Breast epithelium (tissue), 4 donors: Measurements from ENCODE around the gene AOX1. TPM values are rescaled to one million over a fixed set of nuclear protein-coding genes. Genes with fewer than 3 reads are reported as not detected.
"Not testable (repeated sequence)": the region's sequence is repeated elsewhere in the genome, so short reads cannot be mapped to it uniquely, and the experiment has no call there.

Experiments
- DNase-seq, 2 donors: peaks; one replicate each; pipeline ENCODE4 v3.0.0-alpha.2; 2019; ENCODE audit warnings: low spot score in 2 of 2
- H3K27ac ChIP-seq, 2 donors: fragments of 200-600 bp; sonication (generic) in 1 of 2; one replicate each; pipeline ENCODE4 v1.5.1; 2016 to 2019; ENCODE audit warnings: mild to moderate bottlenecking in 1 of 2
- H3K27me3 ChIP-seq, 2 donors: fragments of 200-600 bp; sonication (generic) in 1 of 2; one replicate each; pipeline versions ENCODE4 v1.5.1 to v1.6.0; 2017 to 2019; ENCODE audit warnings: control low read depth in 1 of 2, mild to moderate bottlenecking in 1 of 2
- H3K36me3 ChIP-seq: fragments of 200-600 bp; one replicate; pipeline ENCODE4 v1.5.1; 2019
- H3K4me1 ChIP-seq, 2 donors: fragments of 200-600 bp; sonication (generic); one replicate each; pipeline ENCODE4 v1.5.1; 2016 to 2019; ENCODE audit warnings: control low read depth in 1 of 2
- H3K4me3 ChIP-seq, 3 donors: fragments of 200-600 bp; sonication (generic); 1 replicate in 2 of 3; 2 replicates in 1 of 3; pipeline ENCODE4 v1.5.1; 2016 to 2019; ENCODE audit warnings: mild to moderate bottlenecking in 3 of 3, moderate library complexity in 2 of 3
- H3K9me3 ChIP-seq, 2 donors: fragments of 200-600 bp; sonication (generic) in 1 of 2; one replicate each; pipeline ENCODE4 v1.5.1; 2016 to 2019; ENCODE audit warnings: control low read depth in 1 of 2
- POLR2A ChIP-seq: fragments of 450-650 bp; IDR thresholded peaks from one replicate; pipeline ENCODE4 v1.6.1; 2016; ENCODE audit warnings: antibody characterized with exemption, mild to moderate bottlenecking, moderate library complexity
- POLR2AphosphoS5 ChIP-seq, 3 donors: sonication (generic); formaldehyde crosslinking; IDR thresholded peaks; one replicate each; pipeline ENCODE4 v1.6.1; 2017; ENCODE audit warnings: antibody characterized with exemption in 3 of 3
- intact Hi-C: fragments of 100-400 bp; cut with DNase I; formaldehyde crosslinking; loops from one replicate; pipeline ENCODE4 v1.15.1; 2023; ENCODE audit warnings: low total_unique reads
- total RNA-seq, 3 donors: library from RNA; depleted of rRNA; stranded (reverse); fragments of >200 nt; gene quantifications; one replicate each; pipeline ENCODE4 v1.1.0, GENCODE V29; 2016
- TF ChIP-seq, protein P1 (sequence below), 3 donors: fragments of 450-650 bp; IDR thresholded peaks; one replicate each; pipeline ENCODE4 v1.5.1; 2016 to 2017; ENCODE audit warnings: antibody characterized with exemption in 3 of 3, mild to moderate bottlenecking in 3 of 3, moderate library complexity in 3 of 3

The AOX1 gene
- total RNA-seq, 3 donors from 2014 or later: 100.0 to 611 (median 111) TPM

DNA sequence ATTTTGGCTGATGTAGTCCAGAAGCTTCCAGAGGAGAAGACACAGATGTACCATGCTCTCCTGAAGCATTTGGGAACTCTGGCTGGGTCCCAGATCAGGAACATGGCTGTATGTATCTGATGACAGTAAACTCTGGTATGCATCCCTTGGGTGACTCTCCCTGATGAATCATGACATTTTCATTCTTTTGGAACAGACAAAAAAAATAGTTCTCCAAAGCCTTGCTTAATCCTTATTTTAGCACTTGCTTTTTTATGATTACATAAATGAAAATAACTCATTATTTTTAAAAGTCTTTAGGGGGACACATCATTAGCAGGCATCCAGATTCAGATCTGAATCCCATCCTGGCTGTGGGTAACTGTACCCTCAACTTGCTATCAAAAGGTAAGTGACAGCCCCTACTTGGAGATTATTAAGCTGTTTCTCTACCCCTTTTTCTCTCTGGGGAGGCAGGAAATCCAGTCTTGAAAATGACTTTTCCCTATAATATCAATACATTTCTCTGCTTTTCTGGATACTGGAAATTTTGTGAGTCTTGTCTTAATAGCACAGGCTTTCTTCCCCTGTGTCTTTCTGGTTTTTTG is 23.3 kb downstream of the AOX1 start:
- Histone ChIP-seq H3K9me3 (no peaks in the 10 kb centered on the region), H3K4me1 (no peaks in the 10 kb centered on the region), H3K36me3 (no peaks in the 10 kb centered on the region), H3K4me3 (no peak overlapping the region), H3K27ac (no peak overlapping the region), H3K27me3 (no peaks in the 10 kb centered on the region)
- DNase-seq: no peak
- intact Hi-C loops: no loop called here
- TF ChIP-seq POLR2A: no peak
- no peak for TF ChIP-seq POLR2AphosphoS5 (IDR thresholded peaks at IDR 0.05)
- TF ChIP-seq, protein P1, sequence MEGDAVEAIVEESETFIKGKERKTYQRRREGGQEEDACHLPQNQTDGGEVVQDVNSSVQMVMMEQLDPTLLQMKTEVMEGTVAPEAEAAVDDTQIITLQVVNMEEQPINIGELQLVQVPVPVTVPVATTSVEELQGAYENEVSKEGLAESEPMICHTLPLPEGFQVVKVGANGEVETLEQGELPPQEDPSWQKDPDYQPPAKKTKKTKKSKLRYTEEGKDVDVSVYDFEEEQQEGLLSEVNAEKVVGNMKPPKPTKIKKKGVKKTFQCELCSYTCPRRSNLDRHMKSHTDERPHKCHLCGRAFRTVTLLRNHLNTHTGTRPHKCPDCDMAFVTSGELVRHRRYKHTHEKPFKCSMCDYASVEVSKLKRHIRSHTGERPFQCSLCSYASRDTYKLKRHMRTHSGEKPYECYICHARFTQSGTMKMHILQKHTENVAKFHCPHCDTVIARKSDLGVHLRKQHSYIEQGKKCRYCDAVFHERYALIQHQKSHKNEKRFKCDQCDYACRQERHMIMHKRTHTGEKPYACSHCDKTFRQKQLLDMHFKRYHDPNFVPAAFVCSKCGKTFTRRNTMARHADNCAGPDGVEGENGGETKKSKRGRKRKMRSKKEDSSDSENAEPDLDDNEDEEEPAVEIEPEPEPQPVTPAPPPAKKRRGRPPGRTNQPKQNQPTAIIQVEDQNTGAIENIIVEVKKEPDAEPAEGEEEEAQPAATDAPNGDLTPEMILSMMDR (IDR thresholded peaks at IDR 0.05): no peak

DNA sequence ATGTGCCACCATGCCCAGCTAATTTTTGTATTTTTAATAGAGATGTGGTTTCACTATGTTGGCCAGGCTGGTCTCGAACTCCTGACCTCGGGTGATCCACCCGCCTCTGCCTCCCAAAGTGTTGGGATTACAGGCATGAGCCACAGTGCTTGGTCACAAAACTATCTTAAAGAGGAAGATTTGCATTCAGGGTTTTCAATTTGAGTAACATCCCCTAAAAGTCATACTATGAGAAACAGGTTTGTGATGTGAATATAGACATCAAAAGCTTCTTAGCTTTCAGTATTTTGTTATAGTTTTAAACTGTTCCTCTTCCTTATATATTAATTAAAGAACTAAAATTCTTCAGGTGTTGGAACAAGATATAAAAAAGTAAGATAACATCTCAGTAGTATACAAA is 24.4 kb downstream of the AOX1 start:
- intact Hi-C loops, H3K4me3 ChIP-seq, H3K27me3 ChIP-seq, H3K9me3 ChIP-seq, H3K4me1 ChIP-seq, DNase-seq, H3K27ac ChIP-seq, H3K36me3 ChIP-seq: not testable (repeated sequence)

DNA sequence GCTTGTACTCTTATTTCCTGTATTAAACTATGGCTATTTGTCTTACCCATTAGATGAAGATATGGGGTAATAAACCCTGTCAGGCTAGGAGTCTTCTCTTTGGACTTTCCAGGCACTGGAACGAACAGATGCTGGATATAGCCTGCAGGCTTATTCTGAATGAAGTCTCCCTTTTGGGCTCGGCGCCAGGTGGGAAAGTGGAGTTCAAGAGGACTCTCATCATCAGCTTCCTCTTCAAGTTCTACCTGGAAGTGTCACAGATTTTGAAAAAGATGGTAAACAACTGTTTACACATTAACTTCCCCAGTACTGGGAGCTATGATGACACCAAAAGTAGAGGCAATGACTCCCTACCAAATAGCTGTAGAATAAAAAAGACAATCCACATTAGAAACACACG is 27.9 kb downstream of the AOX1 start:
- no peak overlapping the region for H3K4me3 ChIP-seq
- no peaks in the 10 kb centered on the region for H3K27me3 ChIP-seq
- DNase-seq: no peak
- intact Hi-C loops: no loop called here
- TF ChIP-seq POLR2AphosphoS5 (IDR thresholded peaks at IDR 0.05) (no peak), POLR2A (no peak)
- TF ChIP-seq, protein P1 (IDR thresholded peaks at IDR 0.05): no peak
- H3K9me3 ChIP-seq: no peaks in the 10 kb centered on the region
- H3K4me1 ChIP-seq: no peaks in the 10 kb centered on the region
- no peak overlapping the region for H3K27ac ChIP-seq
- no peaks in the 10 kb centered on the region for H3K36me3 ChIP-seq

DNA sequence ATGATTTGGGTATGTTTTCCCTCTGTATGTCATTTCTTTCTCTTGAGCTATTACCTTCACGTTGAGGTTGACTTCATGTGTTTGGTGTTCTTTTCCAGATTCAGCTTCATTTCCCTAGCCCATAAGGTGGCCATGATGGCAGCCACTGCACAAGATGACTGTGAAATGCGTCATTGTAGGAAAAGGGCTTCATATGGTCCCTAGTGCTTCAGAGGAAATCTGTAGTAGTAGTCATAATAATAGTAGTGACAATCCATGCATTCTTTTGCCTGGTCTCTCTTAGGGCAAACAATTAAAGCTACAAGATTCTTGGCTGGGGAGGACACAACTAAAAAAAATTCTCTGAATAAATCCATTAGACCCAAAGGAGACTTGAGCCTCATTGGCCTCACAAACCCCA is 28.4 kb downstream of the AOX1 start:
- TF ChIP-seq POLR2A (no peak), POLR2AphosphoS5 (IDR thresholded peaks at IDR 0.05) (no peak)
- TF ChIP-seq, protein P1 (IDR thresholded peaks at IDR 0.05): no peak
- Histone ChIP-seq H3K27ac (no peak overlapping the region), H3K4me1 (no peaks in the 10 kb centered on the region), H3K36me3 (no peaks in the 10 kb centered on the region), H3K27me3 (no peaks in the 10 kb centered on the region), H3K9me3 (no peaks in the 10 kb centered on the region), H3K4me3 (no peak overlapping the region)
- intact Hi-C loops: no loop called here
- no peak for DNase-seq

DNA sequence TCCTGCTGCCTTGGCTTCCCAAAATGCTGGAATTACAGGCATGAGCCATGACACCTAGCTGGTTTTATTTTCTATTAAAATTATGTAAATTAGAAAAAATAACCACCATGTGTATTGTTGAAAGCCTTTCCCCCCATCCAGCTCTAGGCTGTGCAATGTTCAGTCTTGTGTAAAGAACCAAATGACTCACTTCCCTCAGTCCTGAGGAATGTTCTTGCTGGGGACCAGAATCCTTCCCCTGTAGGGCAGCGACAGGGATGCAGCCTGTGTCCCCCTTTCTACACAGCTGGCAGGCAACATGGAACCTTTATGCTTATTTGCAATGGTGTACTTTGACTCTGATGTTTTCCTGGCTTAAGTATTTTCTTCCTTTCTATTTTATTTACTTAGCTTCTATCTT is 29.4 kb downstream of the AOX1 start:
- DNase-seq: no peak
- no peaks in the 10 kb centered on the region for H3K9me3 ChIP-seq
- TF ChIP-seq, protein P1 (IDR thresholded peaks at IDR 0.05): no peak
- TF ChIP-seq POLR2A: no peak
- TF ChIP-seq POLR2AphosphoS5 (IDR thresholded peaks at IDR 0.05): no peak
- H3K4me1 ChIP-seq: no peaks in the 10 kb centered on the region
- no peaks in the 10 kb centered on the region for H3K27me3 ChIP-seq
- H3K36me3 ChIP-seq: no peaks in the 10 kb centered on the region
- H3K27ac ChIP-seq: no peak overlapping the region
- H3K4me3 ChIP-seq: no peak overlapping the region
- intact Hi-C loops: no loop called here

DNA sequence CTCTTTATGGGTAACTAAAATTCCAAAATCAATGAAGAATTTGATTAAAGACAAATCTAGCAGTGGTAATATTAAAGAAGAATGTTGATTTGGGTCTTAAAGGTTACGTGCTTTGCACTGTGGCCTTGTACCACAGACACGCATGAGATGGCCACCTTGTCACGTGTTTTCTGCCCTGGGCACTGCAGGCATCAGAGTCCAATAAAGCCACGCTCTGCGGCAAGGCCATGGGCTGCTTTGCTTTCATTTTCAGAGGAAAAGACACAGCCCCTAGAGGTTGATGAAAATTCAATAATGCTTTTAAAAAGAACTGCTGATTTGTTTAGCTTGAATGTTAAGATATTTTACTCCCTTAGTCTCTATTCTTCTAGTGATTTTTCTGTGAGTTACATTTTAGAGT is 30.4 kb downstream of the AOX1 start:
- DNase-seq: no peak
- H3K4me3 ChIP-seq: peak overlapping the region in 1 of 3 donors; percentile 6
- H3K27me3 ChIP-seq: no peaks in the 10 kb centered on the region
- H3K9me3 ChIP-seq: no peaks in the 10 kb centered on the region
- H3K27ac ChIP-seq: peak overlapping the region in 1 of 2 donors; percentile 28
- H3K4me1 ChIP-seq: no peaks in the 10 kb centered on the region
- intact Hi-C loops: no loop called here
- TF ChIP-seq POLR2A: no peak
- TF ChIP-seq POLR2AphosphoS5 (IDR thresholded peaks at IDR 0.05): no peak
- TF ChIP-seq, protein P1 (IDR thresholded peaks at IDR 0.05): no peak
- H3K36me3 ChIP-seq: no peaks in the 10 kb centered on the region
